GM19043 (cell line): Measurements from ENCODE around the gene HECTD4.
"Not testable (repeated sequence)": the region's sequence is repeated elsewhere in the genome, so short reads cannot be mapped to it uniquely, and the experiment has no call there.

Source experiments
- ATAC-seq: cut with Tn5 transposase; IDR thresholded peaks from one replicate; pipeline ENCODE4 v1.9.1; 2021; ENCODE audit warnings: low read depth; ENCODE audit not compliant: unreplicated experiment

Gene HECTD4

DNA sequence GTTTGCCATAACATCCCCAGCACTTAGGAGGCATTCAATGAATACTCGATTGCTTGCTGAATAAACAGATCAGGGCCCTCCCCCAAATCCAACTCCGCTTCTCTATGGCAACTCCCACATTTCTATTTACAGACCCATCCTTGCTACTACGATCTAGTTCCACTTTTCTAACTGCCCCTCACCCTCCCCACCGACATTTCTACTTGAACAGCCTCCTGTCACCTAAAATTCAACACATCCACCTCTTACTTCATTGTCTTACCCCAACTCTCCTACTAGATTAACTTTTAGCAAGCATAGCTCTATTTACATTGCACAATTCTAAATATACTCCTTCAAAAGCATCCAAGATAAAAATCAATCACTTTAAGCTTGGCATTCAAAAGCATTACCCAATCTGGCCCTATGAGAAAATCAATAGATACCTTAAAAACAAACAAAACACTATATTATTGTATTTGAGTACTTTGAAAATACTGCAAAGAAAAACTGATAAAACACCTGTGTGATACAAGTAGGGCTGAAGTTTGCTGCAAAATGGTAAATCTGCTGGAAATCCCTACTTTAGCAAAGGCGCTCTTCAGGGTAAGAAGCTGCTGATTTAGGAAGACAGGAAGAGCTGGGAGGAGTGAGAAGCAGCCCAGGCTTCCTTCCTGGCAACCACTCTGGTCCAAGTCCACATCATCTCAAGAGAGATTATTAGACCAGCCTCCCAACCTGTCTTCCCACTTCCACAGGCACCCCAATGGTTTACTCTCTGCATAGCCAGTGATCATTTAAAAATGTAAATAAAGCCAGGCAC, 96.4 kb downstream of the HECTD4 start:
- ATAC-seq, result no peak

DNA sequence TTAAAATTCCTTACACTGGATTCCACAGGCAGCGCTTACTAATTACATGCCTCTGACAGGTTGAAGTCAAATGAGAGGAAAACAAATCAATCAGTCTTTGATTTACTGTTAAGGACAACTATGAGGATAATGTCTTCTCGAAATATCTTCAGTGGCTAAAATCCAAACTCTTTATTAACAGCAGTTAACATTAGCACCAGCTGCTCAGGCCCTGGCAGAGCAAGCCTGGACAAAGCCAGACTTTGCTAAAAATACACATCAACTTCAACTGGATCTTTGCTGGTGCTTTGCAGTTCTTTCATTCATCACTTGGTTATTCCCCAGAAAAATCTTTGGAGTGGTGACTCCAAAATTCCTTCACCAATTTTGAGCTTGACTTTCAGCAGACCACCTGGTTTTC, 98.7 kb downstream of the HECTD4 start:
- ATAC-seq, result no peak

DNA sequence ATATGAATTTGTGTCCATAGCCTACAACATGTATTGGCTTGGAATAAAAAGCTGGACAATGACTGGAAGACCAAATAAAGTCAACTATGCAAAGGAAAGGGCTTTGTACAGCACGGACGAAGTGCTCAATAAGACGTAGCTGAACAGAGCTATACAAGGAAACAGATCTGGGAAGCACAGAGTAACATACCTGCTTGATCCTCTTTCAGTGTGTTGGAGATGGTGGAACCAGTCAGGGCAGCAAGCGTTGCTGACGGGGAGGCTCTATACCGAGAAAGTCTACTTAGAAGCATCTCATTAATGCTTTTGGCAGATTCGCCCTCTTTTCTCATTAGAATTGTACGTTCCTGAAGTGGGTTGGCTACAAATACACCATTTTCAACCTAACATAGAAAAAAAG, 99.3 kb downstream of the HECTD4 start:
- ATAC-seq, result no peak

DNA sequence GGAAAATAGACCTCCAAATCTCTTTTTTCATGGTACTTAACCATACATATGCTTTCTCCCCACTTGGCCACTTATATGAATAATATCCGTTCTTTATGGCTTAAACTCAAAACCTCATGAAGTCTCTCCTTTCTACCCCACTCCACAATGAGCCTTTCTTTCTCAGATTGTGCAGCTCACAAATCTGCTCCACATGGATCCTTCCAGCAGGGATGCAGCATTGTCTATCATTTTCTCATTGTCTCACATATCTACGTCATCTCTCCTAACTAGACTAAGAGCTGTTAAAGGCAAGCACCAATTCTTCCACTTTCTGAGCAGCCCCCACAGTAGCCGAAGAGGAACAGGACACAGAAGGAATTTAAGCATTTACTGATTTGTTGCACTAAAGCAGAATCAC, 106.4 kb downstream of the HECTD4 start:
- ATAC-seq, result no peak

DNA sequence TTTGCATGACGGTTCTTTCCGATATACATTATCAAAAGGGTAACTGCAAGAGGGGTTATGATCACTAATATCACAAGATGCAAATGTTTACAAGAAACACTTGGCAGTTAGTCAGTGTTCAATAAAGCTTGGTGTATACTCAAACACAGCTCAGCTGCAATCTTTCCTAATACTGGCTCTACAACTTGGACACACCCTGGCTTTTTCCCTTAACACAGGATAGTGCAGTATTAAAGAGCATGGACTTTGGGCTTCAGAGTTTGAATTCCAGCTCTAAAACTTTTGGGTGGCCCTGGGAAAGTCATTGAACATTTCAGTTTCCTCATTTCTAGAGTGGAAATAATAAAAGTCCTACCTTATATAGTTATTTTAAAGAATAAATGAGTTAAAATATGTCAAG, 107.0 kb downstream of the HECTD4 start:
- ATAC-seq, result no peak

DNA sequence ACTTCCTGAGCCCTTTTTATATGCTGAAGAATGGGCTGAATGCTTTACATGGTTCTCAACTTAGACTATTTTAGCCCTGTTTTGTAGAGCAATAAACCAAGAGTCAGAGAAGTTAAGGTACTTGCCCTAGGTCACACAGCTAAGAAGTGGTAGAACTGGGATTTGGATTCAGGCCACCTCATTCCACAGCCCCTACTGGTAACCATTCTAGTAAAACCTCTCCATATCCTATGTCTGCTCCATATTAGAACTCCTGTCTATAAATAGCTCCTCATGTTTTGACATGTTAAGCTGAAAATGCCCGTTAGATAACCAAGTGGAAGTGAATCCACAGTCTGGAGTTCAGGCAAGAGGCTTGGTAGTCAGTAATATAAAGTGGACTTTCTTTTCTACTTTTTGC, 111.6 kb downstream of the HECTD4 start:
- ATAC-seq, result no peak

DNA sequence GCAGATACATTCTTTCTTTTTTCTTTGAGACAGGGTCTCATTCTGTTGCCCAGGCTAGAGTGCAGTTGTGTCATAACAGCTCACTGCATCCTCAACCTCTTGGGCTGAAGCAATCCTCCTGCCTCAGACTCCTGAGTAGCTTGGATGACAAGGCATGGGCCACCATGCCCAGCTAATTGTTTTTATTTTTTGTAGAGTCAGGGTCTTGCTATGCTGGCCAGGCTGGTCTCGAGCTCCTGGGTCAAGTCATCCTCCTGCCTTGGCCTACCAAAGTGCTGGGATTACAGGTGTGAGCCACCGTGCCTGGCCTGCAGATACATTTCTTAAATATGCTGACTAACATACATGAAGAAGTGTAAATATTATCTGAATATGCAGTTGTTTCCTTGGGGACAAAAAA, 115.8 kb downstream of the HECTD4 start:
- ATAC-seq, result no peak

DNA sequence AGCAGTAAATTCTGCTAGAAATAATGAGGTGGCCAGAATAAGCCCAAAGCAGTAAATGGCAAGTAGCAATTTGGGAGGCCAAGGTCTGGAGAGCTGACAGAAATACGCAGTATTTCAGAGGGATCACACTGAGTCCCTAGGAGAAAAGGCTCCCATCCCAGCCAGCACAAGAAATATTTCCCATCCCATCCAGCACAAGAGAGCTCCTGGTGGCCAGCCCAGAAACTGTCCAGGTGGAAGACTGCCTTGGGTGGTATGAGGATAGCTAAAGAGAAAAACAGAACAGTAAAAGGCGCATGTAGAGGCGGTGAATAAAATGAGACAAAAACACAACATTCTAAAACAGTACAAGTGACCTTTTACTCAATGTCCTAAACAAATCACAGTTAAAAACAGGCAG, 120.7 kb downstream of the HECTD4 start:
- ATAC-seq, result no peak

DNA sequence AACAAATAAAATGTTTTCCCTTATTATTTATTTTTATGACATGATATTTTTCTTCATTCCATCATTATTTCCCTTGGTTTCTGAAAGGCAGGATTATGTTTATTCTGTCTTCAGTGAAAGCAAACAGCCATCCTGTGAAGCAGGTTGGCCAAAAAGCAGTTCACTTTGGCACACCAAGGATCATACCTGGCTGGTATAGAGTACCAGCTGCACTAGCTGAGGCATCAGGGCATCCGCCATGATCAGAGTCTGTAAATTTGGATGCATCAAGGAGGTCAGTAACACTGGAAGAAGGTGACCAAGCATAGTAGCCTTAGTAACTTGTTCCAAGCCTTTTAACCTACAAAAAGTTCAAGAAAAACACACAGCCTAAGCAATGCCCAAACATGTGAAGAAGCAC, 123.3 kb downstream of the HECTD4 start:
- ATAC-seq, result no peak

DNA sequence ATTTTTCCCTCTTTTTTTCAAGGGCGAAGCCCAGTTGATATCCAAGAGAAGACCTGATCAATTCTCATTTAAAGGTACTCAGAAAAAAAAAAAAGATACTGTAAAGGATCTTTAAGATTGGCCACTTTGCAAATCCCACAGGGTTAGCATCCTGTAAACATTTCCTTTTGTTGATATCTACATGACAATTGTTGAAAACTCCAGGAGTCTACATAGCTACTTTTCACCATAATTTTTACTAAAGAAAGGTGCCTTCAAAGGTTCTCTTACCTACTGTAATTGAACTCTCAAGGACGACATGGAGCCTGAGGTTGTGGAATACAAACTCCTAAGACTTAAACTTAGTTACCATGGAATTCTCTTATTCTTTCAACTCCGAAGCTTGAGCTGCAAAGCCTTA, 125.5 kb downstream of the HECTD4 start:
- ATAC-seq, result no peak

DNA sequence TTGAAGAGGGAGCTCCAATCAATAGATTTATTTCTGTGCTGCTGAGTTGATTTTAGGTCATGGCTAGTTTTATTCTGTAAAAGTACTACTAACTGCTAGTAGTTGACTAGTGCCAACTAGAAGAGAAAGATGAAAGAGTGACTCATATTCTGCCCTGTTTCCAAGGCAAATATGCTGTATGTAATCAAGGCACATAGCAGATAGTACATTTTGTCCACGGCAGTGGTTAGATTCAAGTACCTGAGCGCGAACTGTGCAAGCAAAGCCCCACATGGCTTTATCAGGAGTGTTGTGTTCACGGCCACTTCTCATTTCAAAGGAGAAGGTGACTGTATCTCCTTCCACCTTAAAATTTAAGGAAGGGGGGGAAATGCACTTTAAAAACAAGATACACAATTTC, 130.0 kb downstream of the HECTD4 start:
- ATAC-seq, result no peak

DNA sequence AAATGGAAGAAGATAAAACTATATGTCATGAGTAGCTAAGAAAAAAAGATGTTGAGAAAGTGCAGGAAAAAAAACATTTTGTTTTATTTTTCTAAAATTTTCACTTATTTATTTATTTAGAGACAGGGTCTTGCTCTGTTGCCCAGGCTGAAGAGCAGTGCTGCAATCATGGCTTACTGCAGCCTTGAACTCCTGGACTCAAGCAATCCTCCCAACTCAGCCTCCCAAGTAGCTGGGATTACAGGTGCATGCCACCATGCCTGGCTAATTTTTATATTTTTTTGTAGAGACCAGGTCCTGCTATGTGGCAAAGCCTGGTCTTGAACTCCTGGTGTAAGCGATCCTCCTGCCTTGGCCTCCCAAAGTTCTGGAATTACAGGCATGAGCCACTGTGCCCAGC, 137.3 kb downstream of the HECTD4 start:
- not testable (repeated sequence) for ATAC-seq

DNA sequence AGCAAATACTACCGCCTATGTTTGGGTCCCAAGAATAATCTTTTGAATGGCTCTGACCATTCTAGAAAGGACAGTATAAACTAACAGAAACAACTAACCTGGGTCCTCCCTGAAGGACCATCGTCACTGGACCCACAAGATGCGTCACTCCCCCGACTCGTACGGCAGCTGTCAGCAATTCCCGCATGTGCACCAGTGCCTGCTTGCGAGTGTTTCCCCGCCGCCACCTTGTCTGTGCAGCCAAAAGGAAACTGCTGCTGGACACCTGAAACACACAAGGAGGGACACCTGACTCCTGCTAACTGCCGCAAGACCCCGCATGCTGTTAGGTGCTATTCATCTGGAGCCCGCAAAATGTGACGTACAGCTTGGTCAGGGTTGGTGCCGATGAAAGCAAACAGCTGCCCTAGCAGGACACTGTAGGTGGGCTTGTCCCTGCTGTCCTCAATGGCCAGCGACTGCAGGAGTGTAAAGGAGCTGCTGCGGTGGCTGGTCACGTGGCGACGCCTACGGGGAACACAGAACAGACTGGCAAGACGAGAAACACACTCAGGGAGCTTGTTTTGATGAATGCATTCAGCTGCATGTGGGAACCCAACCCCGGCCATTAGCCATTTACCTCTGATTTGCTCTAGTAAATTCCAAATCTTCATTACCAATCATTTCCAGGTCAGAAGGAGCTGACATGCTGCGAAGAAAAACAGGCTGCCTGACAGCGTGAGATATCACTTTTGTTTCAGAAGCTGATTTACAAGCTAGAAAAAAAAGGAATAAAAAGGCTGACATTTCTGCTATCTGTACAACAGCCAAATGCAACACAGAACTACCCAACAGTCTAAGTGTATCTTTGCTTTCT, 138.7 kb downstream of the HECTD4 start:
- no peak for ATAC-seq

DNA sequence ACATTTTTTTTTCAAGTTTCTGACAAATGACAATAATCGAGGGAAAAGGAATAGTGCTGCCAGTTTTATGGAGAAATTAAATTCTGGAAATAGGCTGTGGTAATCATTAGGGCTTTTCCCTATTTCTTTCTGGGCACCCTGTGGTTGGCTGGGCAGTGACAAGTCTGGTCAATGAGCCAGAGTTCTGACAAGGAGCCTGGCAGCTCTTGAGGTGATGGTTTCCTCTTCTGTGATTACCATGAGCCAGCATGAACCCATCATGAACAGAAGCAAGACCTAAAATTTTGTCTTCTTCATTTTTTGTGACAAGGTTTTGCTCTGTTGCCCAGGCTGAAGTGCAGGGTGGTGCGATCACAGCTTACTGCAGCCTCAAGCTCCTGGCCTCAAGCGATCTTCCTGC, 141.1 kb downstream of the HECTD4 start:
- no peak for ATAC-seq

DNA sequence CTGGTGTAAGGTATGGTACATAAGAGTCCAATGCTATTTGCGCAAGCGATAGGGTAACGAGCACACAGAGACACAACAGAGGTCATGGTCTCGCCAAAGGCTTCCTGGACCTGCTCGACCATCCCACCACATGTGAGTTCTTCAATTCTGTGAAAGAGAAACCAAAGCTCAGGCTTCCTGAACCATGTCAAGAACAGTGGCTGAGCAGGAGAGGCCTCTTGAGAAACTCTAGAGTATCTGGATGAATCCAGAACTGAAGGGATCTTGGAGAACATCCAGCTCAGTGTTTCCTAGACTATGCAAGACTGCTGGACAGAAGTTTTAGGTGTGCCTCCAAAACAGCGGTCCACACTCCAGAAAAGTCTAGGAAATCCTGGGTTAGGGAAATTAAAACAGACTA, 142.3 kb downstream of the HECTD4 start:
- no peak for ATAC-seq

DNA sequence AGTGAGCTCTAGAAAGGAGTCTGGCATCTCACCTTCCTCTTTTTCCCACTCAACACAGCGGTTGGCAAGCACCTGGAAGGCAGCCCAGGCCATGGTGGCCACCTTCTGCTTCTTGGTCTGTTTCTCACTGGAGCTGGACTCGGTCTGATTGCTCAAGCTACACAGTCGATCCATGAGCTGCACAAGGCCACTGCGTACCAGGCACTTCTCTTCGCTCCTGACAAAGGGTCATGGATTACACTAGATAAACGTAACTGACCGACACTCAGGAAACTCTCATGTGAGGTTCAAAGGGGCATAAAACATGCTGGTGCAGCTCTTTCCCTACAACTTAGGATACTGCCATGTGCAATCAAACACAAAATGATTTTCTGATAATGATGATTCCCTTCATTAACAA, 143.2 kb downstream of the HECTD4 start:
- ATAC-seq, result no peak

DNA sequence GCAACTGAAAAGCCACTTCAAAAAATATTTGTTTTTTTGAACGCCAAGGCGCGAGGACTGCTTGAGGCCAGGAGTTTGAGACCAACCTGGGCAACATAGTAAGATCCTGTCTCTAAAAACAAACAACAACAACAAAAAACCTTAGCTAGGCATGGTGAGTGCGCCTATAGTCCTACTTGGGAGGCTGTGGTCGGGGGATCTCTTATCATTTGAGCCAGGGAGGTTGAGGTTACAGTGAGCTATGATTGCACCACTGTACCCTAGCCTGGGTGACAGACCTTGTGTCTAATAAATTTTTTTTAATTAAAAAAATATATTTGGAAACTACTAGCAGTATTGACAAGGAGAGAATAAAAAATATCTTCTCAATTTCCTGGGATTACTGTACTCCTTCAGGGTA, 143.8 kb downstream of the HECTD4 start:
- no peak for ATAC-seq

DNA sequence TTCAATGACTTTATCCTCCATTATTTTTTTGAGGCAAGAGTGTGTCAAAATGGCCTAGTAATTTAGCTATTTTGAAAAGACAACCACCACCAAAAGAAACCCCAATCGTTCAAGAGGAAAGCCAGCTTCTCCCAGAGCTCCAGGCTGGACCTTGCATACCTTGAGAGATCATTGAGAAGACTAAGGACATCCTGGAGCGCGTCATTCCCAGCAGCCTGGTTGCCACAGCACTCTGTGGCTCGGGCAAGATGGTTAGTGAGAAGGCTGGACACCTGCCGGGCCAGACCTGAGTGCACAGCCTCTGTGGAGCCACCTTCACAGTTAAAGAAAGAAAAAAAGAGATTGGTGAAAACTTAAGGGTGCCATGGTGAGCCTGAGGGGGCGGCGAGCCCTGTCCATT, 145.4 kb downstream of the HECTD4 start:
- no peak for ATAC-seq

DNA sequence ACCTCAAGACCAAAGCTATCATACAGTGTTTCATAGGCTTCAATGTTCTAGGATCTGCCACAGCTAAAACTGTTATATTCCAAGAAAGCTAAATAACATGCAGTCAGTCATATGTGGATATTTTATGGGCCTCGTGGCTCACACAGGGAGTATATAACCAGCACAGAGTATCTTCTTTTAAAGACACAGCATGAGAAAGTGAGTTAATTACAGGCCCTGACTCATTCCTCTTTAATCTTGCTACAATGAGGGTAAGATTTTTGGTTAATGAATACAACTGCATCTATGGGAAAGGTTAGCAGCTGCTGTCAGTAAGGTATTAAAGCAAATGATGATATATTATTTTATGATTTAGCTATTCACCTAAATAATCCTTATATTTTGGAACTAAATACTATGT, 145.8 kb downstream of the HECTD4 start:
- ATAC-seq, result no peak

DNA sequence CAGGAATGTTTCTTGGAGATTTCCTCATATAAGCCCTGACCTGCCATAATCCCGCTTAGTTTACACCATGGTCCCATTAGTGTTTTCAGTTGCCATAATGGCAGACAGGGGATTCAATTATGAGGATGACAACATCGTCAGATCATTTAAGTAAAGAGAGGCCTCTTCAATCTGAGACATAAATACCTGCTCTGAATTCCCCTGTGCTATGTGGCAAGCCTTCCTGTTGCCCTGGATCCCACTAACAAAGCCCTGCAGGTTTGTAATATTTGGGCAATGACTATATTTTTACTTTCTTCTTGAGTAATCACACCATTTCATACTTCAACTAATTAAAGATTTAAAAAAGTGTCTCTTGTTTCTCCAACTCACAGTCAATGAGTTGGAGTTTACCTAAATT, 147.9 kb downstream of the HECTD4 start:
- ATAC-seq, result no peak

DNA sequence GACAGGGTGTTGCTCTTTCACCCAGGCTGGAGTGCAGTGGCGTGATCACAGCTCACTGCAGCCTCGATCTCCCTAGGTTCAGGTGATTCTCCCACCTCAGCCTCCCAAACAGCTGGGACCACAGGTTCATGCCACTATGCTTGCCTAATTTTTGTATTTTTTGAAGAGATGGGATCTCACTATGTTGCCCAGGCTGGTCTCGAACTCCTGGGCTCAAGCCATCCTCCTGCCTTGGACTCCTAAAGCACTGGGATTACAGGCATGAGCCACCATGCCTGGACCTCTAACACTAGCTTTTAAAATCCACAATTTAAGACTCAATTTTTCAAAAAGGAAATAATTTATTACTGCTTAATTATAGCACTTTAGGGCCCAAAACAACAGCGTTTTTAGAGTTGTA, 149.0 kb downstream of the HECTD4 start:
- no peak for ATAC-seq

DNA sequence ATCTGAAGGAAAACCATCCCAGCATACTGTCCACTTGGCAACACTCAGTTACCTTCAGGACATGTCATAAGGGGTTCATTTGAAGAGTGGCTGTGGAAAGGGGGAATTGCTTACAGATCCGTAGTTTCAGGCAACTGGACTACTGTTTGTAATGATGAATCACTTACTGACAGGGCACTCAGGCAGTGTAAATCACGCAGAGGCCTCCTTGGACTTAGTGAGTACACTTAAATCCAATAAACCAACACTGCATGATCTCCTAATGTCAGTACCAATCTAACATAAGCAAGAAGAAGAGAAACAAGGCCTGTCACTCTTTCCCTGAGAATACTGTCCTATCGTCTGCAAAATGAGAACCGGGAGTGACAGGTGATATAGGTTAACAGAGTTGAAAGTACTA, 152.1 kb downstream of the HECTD4 start:
- ATAC-seq, result no peak
